ENCODE measurements around the gene ANKRD34A. TPM values are rescaled to one million over a fixed set of nuclear protein-coding genes. Genes with fewer than 3 reads are reported as not detected.
"Not testable (repeated sequence)": the region's sequence is repeated elsewhere in the genome, so short reads cannot be mapped to it uniquely, and the experiment has no call there.

ANKRD34A gene
- total RNA-seq, 1 donor from 2014 or later, result 0.69 TPM

DNA sequence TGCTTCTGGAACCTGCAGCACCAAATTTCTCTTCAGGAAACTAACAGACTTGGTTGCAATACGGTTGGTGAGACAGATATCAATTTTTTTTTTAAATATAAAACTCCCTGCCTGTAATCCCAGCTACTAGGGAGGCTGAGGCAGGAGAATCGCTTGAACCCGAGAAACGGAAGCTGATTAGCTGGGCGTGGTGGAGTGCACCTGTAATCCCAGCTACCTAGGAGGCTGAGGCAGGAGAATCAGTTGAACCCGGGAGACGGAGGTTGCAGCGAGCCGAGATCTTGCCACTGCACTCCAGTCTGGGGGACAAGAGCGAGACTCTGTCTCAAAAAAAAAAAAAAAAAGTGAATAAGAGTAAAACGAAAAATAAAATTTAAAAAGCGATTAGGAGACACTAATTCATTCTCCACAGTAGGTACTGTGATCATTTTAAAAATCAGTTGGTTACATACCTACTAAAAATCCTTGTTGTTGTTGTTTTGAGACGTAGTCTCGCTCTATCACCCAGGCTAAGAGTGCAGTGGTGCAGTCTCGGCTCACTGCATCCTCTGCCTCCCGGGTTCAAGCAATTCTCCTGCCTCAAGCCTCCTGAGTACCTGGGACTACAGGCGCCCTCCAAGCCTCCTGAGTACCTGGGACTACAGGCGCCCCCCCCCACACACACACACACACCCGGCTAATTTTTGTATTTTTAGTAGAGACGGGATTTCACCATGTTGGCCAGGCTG, 36.3 kb downstream of the ANKRD34A start:
- H3K4me3 ChIP-seq, result peak overlapping the region; percentile 91
- H3K27me3 ChIP-seq, result no peaks in the 10 kb centered on the region
- intact Hi-C loops (cut with DNase I), result no loop called here
- H3K4me1 ChIP-seq, result peaks cover 10% of the 10 kb centered on the region
- H3K27ac ChIP-seq, result peak overlapping the region; percentile 98
- DNase-seq, result no peak
- peaks cover 19% of the 10 kb centered on the region for H3K36me3 ChIP-seq
- no peaks in the 10 kb centered on the region for H3K9me3 ChIP-seq
- TF ChIP-seq, protein P1, sequence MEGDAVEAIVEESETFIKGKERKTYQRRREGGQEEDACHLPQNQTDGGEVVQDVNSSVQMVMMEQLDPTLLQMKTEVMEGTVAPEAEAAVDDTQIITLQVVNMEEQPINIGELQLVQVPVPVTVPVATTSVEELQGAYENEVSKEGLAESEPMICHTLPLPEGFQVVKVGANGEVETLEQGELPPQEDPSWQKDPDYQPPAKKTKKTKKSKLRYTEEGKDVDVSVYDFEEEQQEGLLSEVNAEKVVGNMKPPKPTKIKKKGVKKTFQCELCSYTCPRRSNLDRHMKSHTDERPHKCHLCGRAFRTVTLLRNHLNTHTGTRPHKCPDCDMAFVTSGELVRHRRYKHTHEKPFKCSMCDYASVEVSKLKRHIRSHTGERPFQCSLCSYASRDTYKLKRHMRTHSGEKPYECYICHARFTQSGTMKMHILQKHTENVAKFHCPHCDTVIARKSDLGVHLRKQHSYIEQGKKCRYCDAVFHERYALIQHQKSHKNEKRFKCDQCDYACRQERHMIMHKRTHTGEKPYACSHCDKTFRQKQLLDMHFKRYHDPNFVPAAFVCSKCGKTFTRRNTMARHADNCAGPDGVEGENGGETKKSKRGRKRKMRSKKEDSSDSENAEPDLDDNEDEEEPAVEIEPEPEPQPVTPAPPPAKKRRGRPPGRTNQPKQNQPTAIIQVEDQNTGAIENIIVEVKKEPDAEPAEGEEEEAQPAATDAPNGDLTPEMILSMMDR (IDR thresholded peaks at IDR 0.05), result no peak
- ATAC-seq, result no peak

DNA sequence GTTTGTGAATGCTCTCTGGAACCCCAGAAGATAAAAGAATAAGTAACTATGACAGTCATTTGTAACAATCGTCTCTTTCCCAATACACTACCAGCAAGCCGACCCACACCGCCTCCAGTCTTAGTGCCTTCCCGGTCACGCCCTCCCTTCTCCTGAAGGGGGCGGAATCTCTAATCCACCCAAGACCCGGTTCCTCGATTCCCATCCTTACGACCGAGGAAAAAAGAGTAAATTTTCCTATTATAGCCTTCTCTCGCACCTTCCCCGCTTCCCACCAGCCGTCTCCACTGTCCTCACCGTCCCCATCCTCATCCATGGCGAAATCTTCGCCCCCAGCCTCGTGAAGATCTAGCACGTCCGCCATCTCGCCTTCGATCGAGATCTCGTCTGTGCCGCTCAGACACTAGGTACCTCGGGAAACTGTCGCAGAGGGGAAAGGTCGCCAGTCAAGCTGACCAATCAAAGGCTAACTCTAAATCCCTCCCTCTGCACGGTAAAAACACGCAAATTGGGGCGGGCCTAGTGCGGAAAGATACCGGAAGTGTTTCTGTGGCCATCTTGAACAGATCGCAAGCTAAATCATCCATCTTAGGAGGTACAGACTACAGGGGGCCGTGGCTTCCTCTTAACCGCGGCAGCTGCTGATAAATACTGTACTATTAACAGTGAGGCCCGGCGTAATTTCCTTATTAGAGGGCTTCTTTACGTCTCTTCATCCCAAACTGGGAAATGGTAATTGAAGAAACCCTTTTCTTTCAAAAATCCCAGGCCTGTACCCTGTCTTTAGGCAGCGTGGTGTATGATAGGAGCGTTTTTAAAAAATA, 37.1 kb downstream of the ANKRD34A start, which contains the start of gene RBM8A:
Gene RBM8A (minus strand): TSS at position 422 of the 824 bp plus-strand sequence. CDS start 58 bp downstream, at position 364.
- Histone ChIP-seq H3K4me3 (peak within 1 kb of the TSS; percentile 91), H3K27ac (peak within 1 kb of the TSS; percentile 98), H3K27me3 (no peaks in the 10 kb centered on the region), H3K9me3 (no peaks in the 10 kb centered on the region), H3K36me3 (peaks cover 19% of the 10 kb centered on the region), H3K4me1 (peaks cover 10% of the 10 kb centered on the region)
- TF ChIP-seq, protein P1 (IDR thresholded peaks at IDR 0.05), result peak; percentile 60
- peak; percentile 92 for DNase-seq
- intact Hi-C loops (cut with DNase I), result no loop called here
- peak; percentile 99 for ATAC-seq

DNA sequence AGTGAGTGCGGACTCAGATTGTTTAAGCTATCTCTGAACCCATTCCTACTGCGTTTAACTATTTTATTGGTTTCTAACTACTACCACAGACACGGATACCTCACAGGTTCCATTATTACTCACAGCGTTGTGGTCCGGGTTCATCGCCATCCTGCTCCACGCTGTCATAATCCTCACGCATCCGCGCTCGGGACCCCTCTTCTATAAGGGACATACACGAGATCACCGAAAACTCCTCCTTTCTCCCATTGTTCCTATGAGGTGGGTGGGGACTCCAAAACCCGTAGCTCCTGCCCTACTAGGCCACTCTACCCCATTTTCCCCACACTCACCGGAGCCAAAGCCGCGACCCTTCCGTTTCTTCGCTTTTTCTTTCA, 37.7 kb downstream of the ANKRD34A start:
- no peaks in the 10 kb centered on the region for H3K27me3 ChIP-seq
- H3K36me3 ChIP-seq, result peaks cover 19% of the 10 kb centered on the region
- peak overlapping the region; percentile 91 for H3K4me3 ChIP-seq
- ATAC-seq (peak; percentile 1), DNase-seq (no peak)
- peak overlapping the region; percentile 98 for H3K27ac ChIP-seq
- TF ChIP-seq, protein P1 (IDR thresholded peaks at IDR 0.05), result no peak
- intact Hi-C loops (cut with DNase I), result no loop called here
- H3K9me3 ChIP-seq, result no peaks in the 10 kb centered on the region
- peaks cover 10% of the 10 kb centered on the region for H3K4me1 ChIP-seq

DNA sequence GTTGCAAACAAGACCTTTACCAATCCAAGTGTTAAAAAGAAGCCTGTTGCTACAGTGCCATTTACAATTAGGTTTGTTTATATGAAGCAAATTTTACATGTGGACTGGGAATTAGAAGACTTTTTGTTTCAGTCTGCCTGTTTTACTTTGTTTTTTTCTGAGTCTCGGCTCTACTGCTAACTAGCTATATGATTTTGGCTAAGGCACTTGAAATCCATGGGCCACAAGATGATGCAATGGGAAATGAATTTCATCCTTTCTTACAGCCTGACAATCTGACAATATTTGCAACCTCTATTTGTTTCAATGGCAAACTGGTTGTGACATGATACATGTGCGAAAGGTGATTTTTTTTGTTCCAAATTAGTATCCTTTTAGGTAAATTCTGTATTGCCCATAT, 42.1 kb downstream of the ANKRD34A start:
- no peak overlapping the region for H3K4me3 ChIP-seq
- no peak overlapping the region for H3K27ac ChIP-seq
- no peaks in the 10 kb centered on the region for H3K9me3 ChIP-seq
- ATAC-seq, result no peak
- H3K4me1 ChIP-seq, result peaks cover 26% of the 10 kb centered on the region
- no peaks in the 10 kb centered on the region for H3K27me3 ChIP-seq
- TF ChIP-seq, protein P1 (IDR thresholded peaks at IDR 0.05), result no peak
- DNase-seq, result no peak
- intact Hi-C loops (cut with DNase I), result no loop called here
- H3K36me3 ChIP-seq, result peaks cover 19% of the 10 kb centered on the region

DNA sequence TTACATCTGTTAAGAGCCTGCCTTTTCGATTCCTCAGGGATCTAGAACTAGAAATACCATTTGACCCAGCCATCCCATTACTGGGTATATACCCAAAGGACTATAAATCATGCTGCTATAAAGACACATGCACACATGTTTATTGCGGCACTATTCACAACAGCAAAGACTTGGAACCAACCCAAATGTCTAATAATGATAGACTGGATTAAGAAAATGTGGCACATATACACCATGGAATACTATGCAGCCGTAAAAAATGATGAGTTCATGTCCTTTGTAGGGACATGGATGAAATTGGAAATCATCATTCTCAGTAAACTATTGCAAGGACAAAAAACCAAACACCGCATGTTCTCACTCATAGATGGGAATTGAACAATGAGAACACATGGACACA, 44.1 kb downstream of the ANKRD34A start:
- Histone ChIP-seq H3K4me1 (peaks cover 22% of the 10 kb centered on the region), H3K36me3 (peaks cover 24% of the 10 kb centered on the region)
- ATAC-seq; DNase-seq; H3K9me3 ChIP-seq; intact Hi-C loops (cut with DNase I); H3K4me3 ChIP-seq; H3K27ac ChIP-seq; H3K27me3 ChIP-seq: not testable (repeated sequence)
